ENCODE measurements around the gene SDC3.

The SDC3 gene

GRCh38 chr1:30928171-30928570 is 19.6 kb upstream of the SDC3 start:
- DNase-seq (ENCODE audit: low spot score) = no peak

DNA sequence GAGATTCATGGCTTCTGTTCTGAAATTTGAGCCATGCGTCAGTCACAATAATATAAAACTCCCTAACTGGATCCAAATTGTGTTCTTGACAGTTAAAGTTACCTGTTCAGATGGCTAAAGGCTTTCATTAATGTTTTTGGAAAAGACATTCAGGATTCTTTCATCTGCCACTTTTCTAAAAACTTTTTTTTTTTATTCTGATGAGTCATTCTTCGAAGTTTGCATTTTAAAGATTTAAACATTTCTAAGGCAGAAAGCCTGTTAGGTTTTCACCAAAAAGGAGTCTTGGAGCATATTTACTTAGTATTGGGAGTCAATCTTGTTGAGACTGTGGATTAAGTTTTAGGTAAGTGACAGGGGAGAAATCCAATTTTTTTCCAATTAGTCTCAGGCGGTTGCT is 18.9 kb upstream of the SDC3 start:
- no peak for DNase-seq (ENCODE audit: low spot score)

GRCh38 chr1:30923597-30923996 is 15.0 kb upstream of the SDC3 start:
- no peak for DNase-seq (ENCODE audit: low spot score)

DNA sequence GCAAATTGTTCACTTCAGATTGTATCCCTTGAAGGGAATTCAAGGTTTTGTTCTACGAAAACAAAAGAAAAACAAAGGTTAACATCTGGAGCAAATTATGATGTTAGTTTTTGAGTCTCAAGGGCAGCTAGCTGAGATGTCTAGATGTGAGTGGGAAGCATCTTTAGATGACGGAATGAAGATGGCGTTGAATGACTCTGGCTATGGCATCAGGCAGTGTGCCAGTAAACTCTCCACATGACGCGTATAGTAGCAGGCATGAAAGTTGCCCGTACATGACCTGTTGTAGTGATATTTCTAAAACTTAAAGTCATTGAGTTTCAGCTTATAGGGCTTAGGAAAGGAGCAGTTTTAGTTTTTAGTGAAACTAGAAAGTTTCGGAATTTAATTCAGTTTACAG is 12.3 kb upstream of the SDC3 start:
- DNase-seq (ENCODE audit: low spot score) = no peak

GRCh38 chr1:30919025-30919881 is 10.7 kb upstream of the SDC3 start:
- DNase-seq (ENCODE audit: low spot score) = no peak

GRCh38 chr1:30916296-30916695 is 7.7 kb upstream of the SDC3 start:
- DNase-seq (ENCODE audit: low spot score) = no peak

DNA sequence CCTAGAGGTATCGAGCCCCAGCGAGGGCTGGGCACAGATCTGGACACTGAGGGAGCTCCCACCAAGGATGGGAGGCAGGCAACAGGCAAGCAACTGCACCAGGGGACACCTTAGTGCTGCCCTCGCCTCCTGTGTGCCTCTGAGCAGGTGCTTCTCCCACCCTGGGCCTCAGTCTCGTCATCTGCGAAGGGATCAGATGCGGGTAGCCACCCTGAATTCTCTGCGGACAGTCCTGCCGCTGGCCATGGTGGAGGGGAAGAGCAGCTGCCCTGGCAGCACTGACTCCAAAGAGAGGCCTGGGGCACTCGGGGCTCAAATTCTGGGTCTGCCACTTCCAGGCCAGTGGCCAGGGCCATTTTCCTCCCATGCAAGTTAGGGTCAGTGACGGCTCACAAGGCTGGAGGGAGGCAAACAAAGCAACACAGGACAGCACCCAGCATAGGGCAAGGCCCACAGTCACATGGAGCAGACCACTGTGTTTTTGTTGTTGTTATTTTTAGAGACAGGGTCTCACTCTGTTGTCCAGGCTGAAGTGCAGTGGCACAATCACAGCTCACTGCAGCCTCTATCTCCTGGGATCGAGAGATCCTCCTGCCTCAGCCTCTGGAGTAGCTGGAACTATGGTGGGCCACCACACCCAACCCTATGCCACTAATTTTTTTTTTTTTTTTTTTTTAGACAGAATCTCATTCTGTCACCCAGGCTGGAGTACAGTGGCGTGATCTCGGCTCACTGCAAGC is 7.1 kb upstream of the SDC3 start:
- no peak for DNase-seq (ENCODE audit: low spot score)

DNA sequence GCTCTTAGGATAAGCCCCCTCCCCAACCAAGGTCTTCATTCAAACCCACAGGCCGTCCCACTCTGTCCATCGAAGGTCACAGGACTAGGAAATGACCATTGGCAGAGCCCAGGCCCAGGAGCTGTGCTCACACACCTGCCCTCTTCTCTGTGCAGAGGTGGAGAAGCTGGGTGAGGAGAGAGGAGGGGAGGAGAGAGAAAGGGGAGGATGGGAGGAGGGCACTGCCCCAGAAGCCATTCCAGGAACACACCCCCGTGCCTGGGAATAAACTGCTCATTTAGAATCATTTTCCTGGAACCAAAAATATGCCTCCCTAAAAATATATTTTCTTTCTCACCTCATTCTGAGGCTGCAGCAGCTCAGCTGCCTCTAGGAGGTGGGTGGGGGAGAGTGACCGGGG is 6.4 kb upstream of the SDC3 start:
- DNase-seq (ENCODE audit: low spot score) = no peak

DNA sequence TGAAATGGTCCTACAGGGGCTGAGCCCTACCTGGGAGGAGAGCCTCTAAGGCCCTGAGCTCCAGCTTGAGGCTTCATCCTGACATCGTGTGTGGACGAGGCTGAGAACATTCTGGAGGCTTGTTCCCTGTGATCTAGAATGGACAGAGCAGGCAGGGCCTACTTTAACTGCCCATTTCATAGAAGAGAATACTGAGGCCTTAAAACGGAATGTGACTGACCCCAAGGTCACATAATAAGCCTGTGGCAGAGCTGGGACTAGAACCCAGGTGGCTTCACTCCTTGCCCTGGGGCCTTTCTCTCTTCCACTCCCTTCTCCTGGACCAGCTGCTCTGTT is 6.0 kb upstream of the SDC3 start:
- no peak for DNase-seq (ENCODE audit: low spot score)

DNA sequence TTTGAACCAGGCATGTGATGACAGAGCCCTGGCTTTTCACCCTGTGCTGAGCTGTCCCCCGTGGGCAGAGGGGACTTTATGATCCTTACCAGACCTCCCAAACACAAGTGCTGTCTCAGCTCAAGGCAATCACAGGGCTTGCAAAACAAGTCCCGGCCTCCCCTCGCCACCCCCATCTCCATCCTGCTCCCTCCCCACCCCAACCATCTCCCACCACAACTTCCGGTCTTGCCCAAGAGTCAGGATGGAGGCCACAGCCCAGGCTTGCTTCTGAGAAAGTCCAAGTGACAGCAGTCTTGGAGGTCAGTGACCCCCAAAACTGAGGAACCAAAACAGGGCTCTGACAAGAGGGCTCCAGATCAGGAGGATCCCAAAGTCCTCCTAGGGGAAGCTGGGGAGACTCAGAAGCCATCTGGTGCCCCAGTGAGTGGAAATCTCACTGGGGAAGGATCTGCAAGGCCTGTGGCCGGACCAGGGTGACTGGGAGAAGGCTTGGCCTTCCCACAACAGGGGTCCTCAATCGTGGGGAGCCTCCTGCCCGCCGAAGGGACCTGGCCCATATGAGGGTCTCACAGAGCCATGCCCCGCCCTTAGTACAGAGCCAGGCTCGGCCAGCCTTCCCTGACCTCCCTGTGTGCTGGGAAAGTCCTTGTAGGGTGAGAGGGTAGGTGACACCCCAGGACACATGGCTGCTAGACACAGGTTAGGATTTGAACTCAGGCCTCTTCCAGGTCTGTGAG is 4.5 kb upstream of the SDC3 start:
- DNase-seq (ENCODE audit: low spot score) = no peak

DNA sequence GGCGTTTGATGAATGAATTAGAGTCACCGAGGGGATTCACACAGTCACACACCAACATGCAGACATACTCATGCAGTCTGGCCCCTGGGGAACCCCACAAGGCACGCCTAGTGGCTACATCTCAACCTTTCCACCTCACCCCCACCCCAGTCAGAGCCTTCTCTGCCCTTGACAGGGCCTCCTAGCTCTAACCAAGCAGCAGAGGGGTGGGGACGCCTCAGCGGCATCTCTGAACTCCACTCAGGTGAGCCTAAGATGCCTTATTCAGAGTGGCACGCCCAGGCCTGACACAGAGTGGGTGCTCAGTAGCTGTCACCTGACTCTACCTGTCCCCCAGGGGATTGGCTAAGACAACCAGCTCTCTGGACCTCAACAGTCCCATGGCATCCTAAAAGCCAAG is 3.7 kb upstream of the SDC3 start:
- no peak for DNase-seq (ENCODE audit: low spot score)

DNA sequence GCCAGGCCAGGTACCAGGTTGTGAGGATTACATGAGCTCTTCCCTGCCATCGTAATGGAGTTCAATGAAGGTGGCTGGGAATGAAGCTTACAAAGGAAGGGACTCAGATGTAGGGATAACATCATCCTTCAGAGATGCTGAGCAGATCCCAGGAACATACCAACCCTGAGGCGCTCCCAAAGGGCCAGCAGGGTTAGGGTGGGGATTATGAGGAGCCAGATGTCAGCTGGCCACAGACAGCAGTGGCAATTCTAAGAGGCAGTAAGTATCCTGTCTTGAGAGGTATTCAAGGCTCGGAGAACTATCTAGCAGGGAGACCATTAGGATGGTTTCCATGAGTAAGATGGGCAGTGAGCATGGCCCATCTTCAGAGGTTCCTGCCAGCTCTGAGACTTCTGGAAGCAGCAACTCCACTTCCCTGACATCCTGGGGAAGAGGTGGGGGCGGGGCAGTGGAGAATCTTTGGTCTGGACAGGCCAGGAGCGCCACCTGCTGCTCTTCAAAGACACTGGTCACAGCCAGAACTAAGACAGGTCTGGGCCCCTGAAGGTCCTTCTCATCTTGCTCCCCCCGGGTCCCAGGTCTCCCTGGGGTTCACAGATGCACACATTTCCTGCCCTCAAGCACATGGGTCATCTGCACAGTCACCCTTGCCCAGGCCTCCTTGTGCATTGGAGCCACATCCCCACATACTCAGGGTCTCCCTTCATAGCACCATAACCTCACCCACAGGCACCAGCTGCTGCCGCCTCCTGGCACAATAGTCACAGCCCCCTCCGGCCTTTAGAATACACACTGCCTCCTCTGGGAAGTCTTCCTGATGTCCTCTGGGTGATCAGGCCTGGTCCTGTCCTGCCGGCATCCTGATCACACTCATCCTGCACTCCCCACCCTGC is 2.7 kb upstream of the SDC3 start:
- peak; percentile 12 for DNase-seq (ENCODE audit: low spot score)

DNA sequence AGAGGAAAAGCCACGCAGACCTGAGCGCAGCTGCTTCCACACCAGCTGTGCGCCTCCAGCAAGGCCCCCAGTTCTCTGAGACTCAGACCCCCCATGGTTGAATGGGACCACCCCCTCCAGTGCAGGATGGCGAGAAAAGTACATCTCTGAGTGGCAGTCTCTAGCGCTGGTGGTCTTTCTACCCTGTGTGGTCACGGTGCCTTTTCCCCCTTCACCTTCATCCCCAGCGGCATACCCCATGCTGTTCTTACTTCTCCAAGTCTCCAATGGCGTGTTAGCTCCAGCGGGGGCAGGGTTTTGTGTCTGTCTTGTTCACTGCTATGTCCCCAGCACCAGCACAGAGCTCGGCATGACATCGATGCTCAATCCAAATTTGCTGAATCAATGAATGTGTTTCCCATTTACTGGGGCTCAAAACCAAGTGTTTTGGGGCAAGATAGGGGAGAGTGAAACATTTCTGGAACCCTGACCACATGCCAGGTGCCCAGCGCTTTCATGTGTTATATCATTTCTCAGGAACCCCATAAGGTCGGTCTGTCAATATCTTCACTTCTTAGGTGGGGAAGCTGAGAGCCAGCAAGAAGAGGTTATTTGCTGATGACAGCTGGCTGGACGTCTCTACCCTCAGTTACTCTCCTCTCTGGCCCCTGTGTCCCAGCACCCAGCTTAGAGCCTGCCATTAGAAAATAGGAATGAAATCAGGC is 959 bp upstream of the SDC3 start:
- DNase-seq (ENCODE audit: low spot score) = no peak

DNA sequence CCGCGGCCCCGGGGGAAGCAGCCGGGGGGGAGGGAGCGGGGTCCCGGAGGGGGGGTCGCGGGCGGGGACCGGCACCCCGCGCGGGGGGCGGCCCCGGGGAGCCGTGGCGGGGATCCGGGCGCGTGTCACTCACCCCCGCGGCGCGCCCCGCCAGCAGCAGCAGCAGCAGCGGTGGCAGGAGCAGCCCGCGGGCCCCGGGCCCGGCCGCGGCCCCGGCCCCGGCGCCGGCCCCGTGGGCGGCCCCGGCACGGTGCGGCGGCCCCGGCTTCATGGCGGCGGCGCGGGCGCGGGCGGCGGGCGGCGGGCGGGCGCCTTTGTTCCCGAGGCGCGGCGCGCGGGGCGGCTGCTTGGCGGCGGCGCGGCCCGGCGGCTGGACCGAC is 252 bp downstream of the SDC3 start:
- DNase-seq (ENCODE audit: low spot score) = no peak

DNA sequence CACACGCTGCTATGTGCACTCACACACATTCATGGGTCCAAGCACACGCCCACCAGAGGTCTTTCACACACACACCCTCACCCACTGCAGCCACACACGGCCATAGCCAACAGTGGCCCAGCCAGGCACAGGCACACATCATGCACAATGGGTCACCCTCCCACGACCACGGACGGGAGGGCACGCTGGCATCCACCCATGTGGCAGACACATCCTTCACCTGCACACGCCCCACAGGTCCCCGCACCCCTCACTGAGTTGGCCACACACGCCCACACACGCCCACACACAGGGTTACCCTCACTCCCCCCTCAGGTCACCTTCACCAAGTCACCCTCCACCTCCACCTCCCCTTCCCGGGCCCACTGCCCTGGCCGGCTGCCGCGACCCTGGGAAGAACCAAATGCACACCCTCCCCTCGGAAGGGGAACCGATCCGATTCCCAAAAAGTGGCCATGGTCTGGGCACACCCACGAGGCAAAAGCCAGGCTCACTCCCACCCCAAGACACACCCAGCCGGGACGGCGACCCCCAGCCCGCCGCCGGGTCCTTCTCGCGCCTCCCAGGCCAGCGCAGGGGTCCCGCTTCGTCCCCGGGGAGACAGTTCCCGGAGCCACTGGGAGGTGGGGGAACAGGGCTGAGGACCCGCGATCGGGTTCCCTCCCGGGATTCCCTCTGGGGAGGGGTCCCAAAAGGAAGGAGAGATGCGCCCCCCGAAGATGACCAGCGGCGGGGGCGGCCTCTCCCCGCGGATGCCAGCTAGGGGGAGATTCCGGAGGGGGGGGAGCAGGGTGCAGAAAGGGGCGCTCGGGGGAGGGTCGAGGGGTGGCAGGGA is 860 bp downstream of the SDC3 start:
- no peak for DNase-seq (ENCODE audit: low spot score)

DNA sequence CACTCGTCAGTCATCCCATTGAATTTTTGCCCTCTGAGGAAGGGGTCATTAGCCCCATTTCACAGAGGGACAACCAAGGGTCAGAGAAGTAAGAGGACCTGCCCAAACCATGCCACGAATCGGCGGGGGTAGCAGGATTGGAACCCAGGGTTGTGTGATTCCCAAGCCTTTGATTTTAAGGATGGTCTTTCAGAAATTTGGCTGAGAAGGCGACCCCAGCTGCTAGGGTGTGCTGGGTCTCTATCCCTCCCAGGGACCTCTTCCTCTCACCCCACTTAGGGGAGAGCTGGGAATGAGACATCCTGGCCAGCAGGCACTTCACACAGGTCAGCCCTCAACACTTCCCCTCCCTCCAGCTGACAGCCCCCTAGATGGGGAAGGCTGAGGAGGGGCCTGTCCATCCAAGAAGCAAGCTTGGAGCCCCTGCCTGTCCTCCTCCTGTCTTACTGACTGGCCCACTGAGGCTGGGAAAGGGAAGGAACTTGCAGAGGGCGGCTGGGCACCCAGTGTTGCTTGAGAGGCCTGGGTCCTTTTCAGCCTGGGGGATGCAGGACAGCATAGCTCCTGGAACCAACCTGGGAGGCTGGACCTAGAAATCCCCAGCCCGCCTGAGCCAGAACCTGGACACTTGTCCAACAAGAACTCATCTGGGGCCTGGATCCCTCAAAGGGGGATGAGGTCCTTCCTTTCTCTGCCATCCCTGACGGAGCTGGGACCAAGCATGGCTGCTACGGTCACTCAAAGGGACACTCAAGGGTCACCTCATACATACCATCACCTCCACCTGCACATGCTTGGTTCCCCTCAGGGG is 1.7 kb downstream of the SDC3 start:
- no peak for DNase-seq (ENCODE audit: low spot score)

GRCh38 chr1:30905916-30906620 is 2.5 kb downstream of the SDC3 start:
- DNase-seq (ENCODE audit: low spot score) = no peak

- DNase-seq (ENCODE audit: low spot score) = no peak
Observed at GRCh38 chr1:30905403-30905802, 3.2 kb downstream of the SDC3 start.

GRCh38 chr1:30904962-30905335 is 3.6 kb downstream of the SDC3 start:
- DNase-seq (ENCODE audit: low spot score) = no peak
